GM12878 (cell line): ENCODE measurements around the gene ELP2. TPM values are rescaled to one million over a fixed set of nuclear protein-coding genes. Genes with fewer than 3 reads are reported as not detected.

Source experiments
- ATAC-seq: fragments of 200-7000 bp; cut with Tn5 transposase; 3 replicates; pipeline ENCODE4 v1.9.1; 2020; ENCODE audit warnings: mild to moderate bottlenecking, moderate library complexity
- BruUV-seq: library from RNA; stranded (reverse); fragments of 400-500 nt; replicated peaks from 2 replicates; lab custom pipeline; 2021; lab: Mats Ljungman, UMichigan
- CTCF ChIA-PET: fragments of 300-600 bp; sonication (Branson Sonifier 250); formaldehyde crosslinking; extraction: SDS; loops from one replicate; lab custom pipeline; 2021; ENCODE audit warnings: inconsistent platforms; lab: Yijun Ruan, JAX
- POLR2A ChIA-PET: fragments of 350-600 bp; formaldehyde crosslinking; extraction: SDS; loops from one replicate; lab custom pipeline; 2021; ENCODE audit warnings: inconsistent platforms; lab: Charles Lee
- RAD21 ChIA-PET: fragments of 300-600 bp; sonication (Branson Sonifier 250); formaldehyde crosslinking; loops from one replicate; lab custom pipeline; 2023; ENCODE audit warnings: antibody characterized with exemption; ENCODE audit not compliant: unreplicated experiment; lab: Charles Lee
- SMC1A ChIA-PET: fragments of 300-600 bp; sonication (Branson Sonifier 250); formaldehyde crosslinking; loops from one replicate; lab custom pipeline; 2023; ENCODE audit not compliant: unreplicated experiment, uncharacterized antibody; lab: Charles Lee
- DNase-seq: peaks from one replicate; pipeline ENCODE4 v3.0.0-alpha.2; 2011; ENCODE audit warnings: low read depth, low spot score
- FAIRE-seq: peaks from 3 replicates; lab custom pipeline; 2011; peaks lifted over from hg19 to GRCh38; lab: Jason Lieb, UNC
- H2AFZ ChIP-seq: 2 replicates; pipeline ENCODE4 v1.6.0; 2011; ENCODE audit warnings: low read depth, low read length, control low read depth; ENCODE audit not compliant: control insufficient read depth
- H3K27ac ChIP-seq: 2 replicates; pipeline ENCODE4 v1.5.1; 2011; ENCODE audit warnings: control low read depth; ENCODE audit not compliant: control insufficient read depth, insufficient read depth
- H3K27me3 ChIP-seq, 2 experiments: replicated peaks in 1 of 2; 2 replicates each; pipeline versions ENCODE4 v1.6.0 to v1.6.1; 2011; ENCODE audit warnings: low read length in 1 of 2; ENCODE audit not compliant: control insufficient read depth in 2 of 2, insufficient read depth in 2 of 2
- H3K36me3 ChIP-seq, 2 experiments: 2 replicates each; pipeline ENCODE4 v1.5.1; 2011; ENCODE audit warnings: low read length in 1 of 2; ENCODE audit not compliant: control insufficient read depth in 2 of 2, insufficient read depth in 2 of 2
- H3K4me1 ChIP-seq: 2 replicates; pipeline ENCODE4 v1.6.1; 2011; ENCODE audit warnings: mild to moderate bottlenecking, low read length, moderate library complexity, mixed read lengths; ENCODE audit not compliant: control insufficient read depth, insufficient read depth
- H3K4me2 ChIP-seq: 2 replicates; pipeline ENCODE4 v1.6.0; 2011; ENCODE audit warnings: control low read depth; ENCODE audit not compliant: control insufficient read depth, insufficient read depth
- H3K4me3 ChIP-seq: fragments of 200-600 bp; sonication (generic); 2 replicates; pipeline ENCODE4 v1.5.1; 2016
- H3K79me2 ChIP-seq: 2 replicates; pipeline ENCODE4 v1.6.0; 2011; ENCODE audit warnings: low read length; ENCODE audit not compliant: control insufficient read depth, insufficient read depth
- H3K9ac ChIP-seq: 2 replicates; pipeline ENCODE4 v1.8.0; 2011; ENCODE audit warnings: low read length, control low read depth, mixed read lengths; ENCODE audit not compliant: control insufficient read depth, insufficient read depth
- H3K9me3 ChIP-seq: replicated peaks from 3 replicates; pipeline ENCODE4 v1.5.1; 2011; ENCODE audit warnings: mild to moderate bottlenecking, low read length; ENCODE audit not compliant: control insufficient read depth, insufficient read depth
- H4K20me1 ChIP-seq: 2 replicates; pipeline ENCODE4 v1.6.0; 2011; ENCODE audit not compliant: control insufficient read depth, insufficient read depth
- CBFB ChIP-seq: IDR thresholded peaks from 2 replicates; pipeline ENCODE4 v1.6.1; 2016; ENCODE audit warnings: antibody characterized with exemption, low read depth
- CBX3 ChIP-seq: fragments of 200-600 bp; sonication (generic); IDR thresholded peaks from 2 replicates; pipeline ENCODE4 v1.6.1; 2016; ENCODE audit warnings: low read depth, borderline replicate concordance
- CEBPZ ChIP-seq: fragments of 150-350 bp; IDR thresholded peaks from 2 replicates; pipeline ENCODE4 v1.6.1; 2016; ENCODE audit warnings: low read depth, low read length
- EED ChIP-seq: sonication (generic); IDR thresholded peaks from 2 replicates; pipeline ENCODE4 v1.6.1; 2016; ENCODE audit warnings: antibody characterized with exemption, low read depth
- IKZF1 ChIP-seq: fragments of 450-650 bp; conservative IDR thresholded peaks from 2 replicates; pipeline ENCODE4 v1.6.1; 2017; ENCODE audit warnings: antibody characterized with exemption, mild to moderate bottlenecking
- POU2F2 ChIP-seq: IDR thresholded peaks from 3 replicates; pipeline ENCODE4 v1.6.1; 2011; ENCODE audit warnings: low read depth, mild to moderate bottlenecking, low read length, borderline replicate concordance
- RB1 ChIP-seq: fragments of 450-650 bp; formaldehyde crosslinking; IDR thresholded peaks from 2 replicates; pipeline ENCODE4 v1.6.1; 2017; ENCODE audit warnings: mild to moderate bottlenecking, borderline replicate concordance
- ZBTB4 ChIP-seq: fragments of 450-650 bp; formaldehyde crosslinking; IDR thresholded peaks from 2 replicates; pipeline ENCODE4 v1.4.0; 2022; ENCODE audit warnings: mild to moderate bottlenecking, moderate library complexity
- ZNF207 ChIP-seq: fragments of 450-650 bp; IDR thresholded peaks from 2 replicates; pipeline ENCODE4 v1.6.1; 2014; ENCODE audit warnings: antibody characterized with exemption, mild to moderate bottlenecking, borderline replicate concordance
- ZNF274 ChIP-seq: IDR thresholded peaks from one replicate; pipeline ENCODE4 v1.8.0; 2011; ENCODE audit not compliant: insufficient read length, insufficient read depth
- WGBS: methylation state at CpG from one replicate; pipeline ENCODE4 v1.1.6; 2016; ENCODE audit warnings: low lambda C conversion rate; ENCODE audit not compliant: insufficient replicate concordance, insufficient coverage; ENCODE audit errors: missing lambda C conversion rate; 5-methylcytosine and 5-hydroxymethylcytosine counted together
- in situ Hi-C: fragments of 300-500 bp; cut with MboI; formaldehyde crosslinking; loops from 9 replicates; pipeline ENCODE4 v1.14.3; 2018; ENCODE audit warnings: mixed read lengths
- intact Hi-C: fragments of 100-400 bp; cut with micrococcal nuclease; formaldehyde crosslinking; loops from one replicate; pipeline ENCODE4 v1.14.2; 2022; ENCODE audit not compliant: unreplicated experiment
- polyA plus RNA-seq, 11 experiments: library from polyadenylated mRNA; depleted of rRNA in 4 of 11; unstranded in 6 of 11; stranded (reverse) in 5 of 11; fragments of >200 nt; fragmentation: Nextera tagmentation in 4 of 11; fragmentation: Illumina TruSeq in 1 of 11; extraction: Ambion mirVana in 4 of 11; extraction: Trizol in 1 of 11; gene quantifications; 1 replicate in 1 of 11; 2 replicates in 10 of 11; pipeline versions ENCODE4 v1.2.1 to v1.2.3, GENCODE V29; 2011 to 2016; ENCODE audit warnings: inconsistent platforms in 2 of 11, missing spikeins in 2 of 11, low read depth in 1 of 11
- total RNA-seq, 4 experiments: library from RNA; depleted of rRNA in 3 of 4; stranded (reverse); fragments of >200 nt in 3 of 4; fragmentation: Illumina TruSeq in 1 of 4; extraction: Trizol in 1 of 4; gene quantifications; 2 replicates each; pipeline versions ENCODE4 v1.2.1 to v1.2.3, GENCODE V29; 2013 to 2021
- TF ChIP-seq, protein P1 (sequence below): fragments of 450-650 bp; formaldehyde crosslinking; IDR thresholded peaks from 2 replicates; pipeline ENCODE4 v1.5.0; 2022; ENCODE audit warnings: mild to moderate bottlenecking, missing genetic modification characterization

Gene ELP2
- total and polyA plus RNA-seq, 10 of the 15 experiments (the other 5 are each of a cell fraction or from before 2014, with no cell fraction given): 56.9 to 134 (median 88.5) TPM

DNA sequence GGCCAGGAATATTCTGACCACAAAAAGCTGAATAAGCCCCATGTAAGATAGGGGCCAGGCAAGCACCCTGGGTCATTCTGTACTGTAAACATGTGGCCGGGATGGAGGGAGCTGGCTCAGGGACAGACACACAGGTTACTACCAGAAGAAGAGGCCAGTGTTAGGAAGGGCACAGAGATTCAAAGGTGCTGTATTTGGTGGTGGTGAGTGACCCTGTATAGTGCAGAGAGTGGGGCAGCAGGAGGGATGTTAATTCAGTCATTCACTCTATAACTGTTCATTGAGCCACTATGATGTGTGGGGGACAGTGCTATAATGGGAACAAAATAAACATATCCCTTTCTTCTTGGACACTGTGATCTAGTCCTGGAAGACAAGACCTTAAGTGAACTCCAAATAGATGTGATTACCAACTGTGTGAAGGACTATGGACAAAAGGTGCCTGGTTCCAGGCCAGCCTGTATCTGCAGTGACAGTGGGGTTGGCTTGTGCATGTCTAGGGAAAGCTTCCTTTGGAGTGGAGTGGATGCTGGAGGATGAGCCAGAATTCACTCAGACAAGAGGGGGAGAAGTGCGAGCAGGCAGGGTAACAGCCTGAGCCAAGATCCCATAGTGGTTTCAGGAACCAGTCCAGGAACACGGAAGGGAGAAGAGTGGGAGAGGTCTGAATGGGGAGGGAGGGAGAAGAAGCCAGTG is 65.9 kb downstream of the ELP2 start:
- intact Hi-C loops: no loop called here
- Histone ChIP-seq H4K20me1 (no peaks in the 10 kb centered on the region), H3K4me1 (no peaks in the 10 kb centered on the region; the same call in 1 of the 2 replicates), H3K36me3 (no peaks in the 10 kb centered on the region; a peak in 1 of 4 replicates), H3K4me2 (no peak overlapping the region), H3K9ac (no peak overlapping the region), H3K79me2 (no peaks in the 10 kb centered on the region), H3K9me3 (no peaks in the 10 kb centered on the region), H3K27me3 (no peaks in the 10 kb centered on the region), H2AFZ (no peak overlapping the region), H3K27ac (no peak overlapping the region), H3K4me3 (no peak overlapping the region)
- no peak for DNase-seq
- WGBS: 36% methylated on average over 2 of the region's 3 CpGs
- CTCF ChIA-PET: interaction anchor here (1.5 to 1.9 kb wide), 2 partner anchors 31 to 87 kb away, joined by 3 to 5 read pairs; no protein-coding TSS in a partner anchor
- no peak for FAIRE-seq
- no peak for ATAC-seq
- BruUV-seq: no TSS peak
- RAD21 ChIA-PET: no interaction called here
- TF ChIP-seq IKZF1 (no peak), CEBPZ (no peak), POU2F2 (no peak), RB1 (no peak), CBFB (no peak), ZNF274 (no peak), CBX3 (no peak), ZNF207 (no peak), ZBTB4 (no peak), EED (no peak)
- TF ChIP-seq, protein P1, sequence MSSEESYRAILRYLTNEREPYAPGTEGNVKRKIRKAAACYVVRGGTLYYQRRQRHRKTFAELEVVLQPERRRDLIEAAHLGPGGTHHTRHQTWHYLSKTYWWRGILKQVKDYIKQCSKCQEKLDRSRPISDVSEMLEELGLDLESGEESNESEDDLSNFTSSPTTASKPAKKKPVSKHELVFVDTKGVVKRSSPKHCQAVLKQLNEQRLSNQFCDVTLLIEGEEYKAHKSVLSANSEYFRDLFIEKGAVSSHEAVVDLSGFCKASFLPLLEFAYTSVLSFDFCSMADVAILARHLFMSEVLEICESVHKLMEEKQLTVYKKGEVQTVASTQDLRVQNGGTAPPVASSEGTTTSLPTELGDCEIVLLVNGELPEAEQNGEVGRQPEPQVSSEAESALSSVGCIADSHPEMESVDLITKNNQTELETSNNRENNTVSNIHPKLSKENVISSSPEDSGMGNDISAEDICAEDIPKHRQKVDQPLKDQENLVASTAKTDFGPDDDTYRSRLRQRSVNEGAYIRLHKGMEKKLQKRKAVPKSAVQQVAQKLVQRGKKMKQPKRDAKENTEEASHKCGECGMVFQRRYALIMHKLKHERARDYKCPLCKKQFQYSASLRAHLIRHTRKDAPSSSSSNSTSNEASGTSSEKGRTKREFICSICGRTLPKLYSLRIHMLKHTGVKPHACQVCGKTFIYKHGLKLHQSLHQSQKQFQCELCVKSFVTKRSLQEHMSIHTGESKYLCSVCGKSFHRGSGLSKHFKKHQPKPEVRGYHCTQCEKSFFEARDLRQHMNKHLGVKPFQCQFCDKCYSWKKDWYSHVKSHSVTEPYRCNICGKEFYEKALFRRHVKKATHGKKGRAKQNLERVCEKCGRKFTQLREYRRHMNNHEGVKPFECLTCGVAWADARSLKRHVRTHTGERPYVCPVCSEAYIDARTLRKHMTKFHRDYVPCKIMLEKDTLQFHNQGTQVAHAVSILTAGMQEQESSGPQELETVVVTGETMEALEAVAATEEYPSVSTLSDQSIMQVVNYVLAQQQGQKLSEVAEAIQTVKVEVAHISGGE (CRISPR knock-in tag): no peak
- in situ Hi-C loops: no loop called here
- SMC1A ChIA-PET: no interaction called here
- POLR2A ChIA-PET: no interaction called here
